Measurements from ENCODE around the gene RAPH1.

Gene RAPH1

DNA sequence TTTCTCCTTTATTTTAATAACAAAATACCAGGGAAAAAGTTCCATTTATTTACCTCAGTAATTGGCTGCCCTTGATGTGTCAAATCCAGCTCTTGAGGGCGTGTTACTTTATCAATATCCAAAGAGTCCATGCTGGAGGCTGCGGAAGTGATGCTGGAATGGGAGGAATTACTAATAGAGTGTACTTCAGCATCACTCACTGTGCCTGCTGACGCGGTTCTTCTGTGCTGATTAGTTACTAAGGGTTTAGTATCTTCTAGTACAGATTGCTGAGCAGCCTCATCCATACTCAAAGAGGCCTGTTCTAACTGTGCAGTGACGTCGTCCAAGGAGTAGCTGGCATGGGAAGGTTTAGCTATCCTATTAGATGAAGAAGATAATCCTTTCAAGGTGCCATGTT is 45.6 kb downstream of the RAPH1 start:
- DNase-seq, result no peak

DNA sequence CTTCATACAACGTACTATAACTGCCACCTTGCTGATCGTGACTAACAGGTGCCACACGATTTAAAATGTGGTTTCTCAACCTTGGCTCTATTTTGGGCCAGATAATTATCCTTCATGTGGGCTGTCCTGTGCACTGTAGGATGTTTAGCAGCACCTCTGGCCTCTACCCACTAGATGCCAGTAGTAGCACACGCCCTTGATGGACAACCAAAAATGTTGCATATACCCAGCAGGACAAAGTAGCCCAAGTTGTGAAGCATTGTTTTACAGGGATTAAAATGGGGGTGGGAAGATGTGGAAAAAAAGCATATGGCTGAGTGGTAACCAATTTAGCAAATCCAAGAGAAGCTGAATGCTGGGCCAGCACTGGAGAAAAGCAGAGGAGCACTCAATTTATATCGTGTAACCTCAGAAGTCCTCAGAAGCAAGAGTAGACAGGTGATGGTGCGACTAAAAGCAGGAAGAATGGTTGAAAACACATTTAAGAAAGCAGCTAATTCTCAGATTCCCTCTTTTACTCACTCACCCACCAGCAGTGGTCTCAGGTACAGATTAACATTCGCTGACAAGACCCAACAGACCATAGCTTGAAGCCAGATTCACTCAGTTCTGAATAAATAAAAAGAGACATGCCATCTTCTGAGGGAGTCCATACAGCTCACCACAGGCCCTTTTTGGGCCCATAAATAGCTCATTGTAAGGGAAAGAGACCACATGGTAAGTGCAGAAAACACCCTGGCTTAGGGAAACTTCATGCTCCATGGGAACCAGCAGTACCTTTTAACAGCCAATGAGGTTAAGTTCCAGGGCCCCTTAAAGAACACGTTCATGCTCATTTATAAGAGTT is 50.6 kb downstream of the RAPH1 start:
- peak; percentile 30 to 52 (median 48) for DNase-seq

DNA sequence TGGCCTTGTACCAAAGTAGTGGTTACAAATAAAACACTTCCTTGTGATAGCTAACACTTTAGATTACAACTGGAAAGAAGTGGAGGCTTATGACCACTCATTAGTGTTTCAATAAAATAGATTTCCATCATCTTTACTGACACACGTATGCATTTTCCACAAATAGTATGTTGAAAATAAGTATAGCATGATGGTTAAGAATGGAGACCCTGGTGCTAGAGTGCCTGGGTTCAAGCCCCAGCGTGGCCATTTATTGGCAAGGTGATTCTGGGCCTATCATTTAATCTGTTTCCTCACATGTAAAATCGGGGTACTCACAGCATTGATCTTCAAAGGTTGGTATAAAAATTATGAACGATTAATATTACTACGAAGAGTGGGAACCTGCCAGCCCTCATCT is 54.5 kb downstream of the RAPH1 start:
- no peak for DNase-seq

GRCh38 chr2:203476881-203477280 is 58.2 kb downstream of the RAPH1 start:
- DNase-seq, result no peak

DNA sequence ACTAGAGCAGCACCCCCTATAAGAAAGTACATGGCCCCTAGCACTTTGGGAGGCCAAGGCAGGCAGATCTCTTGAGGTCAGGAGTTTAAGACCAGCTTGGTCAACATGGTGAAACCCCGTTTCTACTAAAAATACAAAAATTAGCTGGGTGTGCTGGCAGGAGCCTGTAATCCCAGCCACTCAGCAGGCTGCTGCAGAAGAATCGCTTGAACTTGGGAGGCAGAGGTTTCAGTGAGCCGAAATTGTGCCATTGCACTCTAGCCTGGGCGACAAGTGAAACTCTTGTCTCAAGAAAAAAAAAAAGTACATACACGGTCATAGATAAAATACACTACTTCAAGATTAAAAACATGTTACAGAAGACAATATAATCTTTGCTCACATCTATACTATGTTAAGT is 63.8 kb downstream of the RAPH1 start:
- no peak for DNase-seq

- DNase-seq, result no peak
Measured at GRCh38 chr2:203470371-203470770, 64.7 kb downstream of the RAPH1 start.

GRCh38 chr2:203469546-203469945 is 65.6 kb downstream of the RAPH1 start:
- DNase-seq, result peak in 1 of 4 experiments; percentile 29

- DNase-seq, result no peak
Measured at GRCh38 chr2:203463266-203463678, 71.8 kb downstream of the RAPH1 start.

- DNase-seq, result no peak
Measured at GRCh38 chr2:203462308-203462707, 72.8 kb downstream of the RAPH1 start.

DNA sequence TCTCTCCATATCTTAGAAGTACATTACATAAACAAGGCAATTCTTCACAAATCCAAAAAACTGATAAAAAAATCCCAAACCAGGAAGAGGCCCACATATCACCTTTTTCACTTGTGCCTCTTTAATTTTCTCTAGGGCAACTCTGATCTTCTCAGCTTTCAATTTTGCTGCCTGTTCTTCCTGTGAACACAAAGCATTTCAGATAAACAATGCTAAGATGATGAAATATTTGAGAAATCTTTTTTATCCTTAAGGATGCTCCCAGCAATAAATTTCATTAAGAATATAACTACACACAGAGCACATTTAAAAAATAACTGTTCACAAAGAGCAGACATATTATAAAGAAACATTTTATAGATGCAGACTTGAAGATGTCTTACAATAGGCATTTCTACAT is 73.4 kb downstream of the RAPH1 start:
- DNase-seq, result no peak

GRCh38 chr2:203455209-203455608 is 79.9 kb downstream of the RAPH1 start:
- no peak for DNase-seq

GRCh38 chr2:203453858-203454451 is 81.1 kb downstream of the RAPH1 start:
- DNase-seq, result peak; percentile 29 to 62 (median 46)

- peak; percentile 50 to 79 (median 64) for DNase-seq
Measured at GRCh38 chr2:203451689-203452088, 83.4 kb downstream of the RAPH1 start.

DNA sequence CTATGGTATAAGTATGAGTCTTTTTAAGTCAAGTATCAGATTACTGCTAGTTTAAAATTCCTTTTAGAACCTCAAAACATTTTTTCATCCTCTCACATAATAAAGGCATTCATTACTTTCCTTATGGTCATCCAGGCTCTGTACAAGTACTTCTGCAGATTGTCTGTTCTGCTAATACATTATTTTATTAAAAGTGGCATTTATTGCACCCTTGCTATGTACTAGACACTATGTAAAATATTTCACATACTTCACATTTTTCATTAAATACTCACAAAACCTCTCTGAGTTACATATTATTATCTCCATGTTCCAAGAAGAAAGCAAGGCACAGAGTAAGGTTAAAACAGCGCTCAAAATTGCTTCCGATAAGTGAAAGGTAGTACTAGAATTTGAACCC is 84.1 kb downstream of the RAPH1 start:
- DNase-seq, result no peak

- DNase-seq, result no peak
Measured at GRCh38 chr2:203450561-203450960, 84.5 kb downstream of the RAPH1 start.

- no peak for DNase-seq
Measured at GRCh38 chr2:203446780-203447179, 88.3 kb downstream of the RAPH1 start.

- DNase-seq, result peak; percentile 11 to 57 (median 36)
Measured at GRCh38 chr2:203446071-203446481, 89.0 kb downstream of the RAPH1 start.

DNA sequence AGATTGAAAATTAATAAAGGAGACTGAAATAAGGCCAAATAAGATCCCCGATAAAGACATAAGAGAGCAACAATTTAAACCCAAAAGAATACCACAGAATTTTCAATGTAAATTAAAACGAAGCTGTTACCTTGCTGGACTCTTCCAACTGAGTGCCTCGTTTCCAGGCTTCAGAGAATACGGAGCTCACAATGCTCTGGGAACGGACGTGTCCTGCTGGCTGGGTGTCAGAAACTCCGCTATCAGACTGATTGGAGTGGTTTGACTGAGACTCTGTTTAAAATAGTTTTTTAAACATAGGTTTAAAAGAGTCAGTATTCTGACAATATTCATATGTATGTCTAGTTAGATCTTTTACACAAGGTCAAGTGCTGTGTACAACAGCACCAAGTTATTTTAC is 90.4 kb downstream of the RAPH1 start:
- DNase-seq, result no peak

- DNase-seq, result no peak
Measured at GRCh38 chr2:203442463-203442862, 92.6 kb downstream of the RAPH1 start.

DNA sequence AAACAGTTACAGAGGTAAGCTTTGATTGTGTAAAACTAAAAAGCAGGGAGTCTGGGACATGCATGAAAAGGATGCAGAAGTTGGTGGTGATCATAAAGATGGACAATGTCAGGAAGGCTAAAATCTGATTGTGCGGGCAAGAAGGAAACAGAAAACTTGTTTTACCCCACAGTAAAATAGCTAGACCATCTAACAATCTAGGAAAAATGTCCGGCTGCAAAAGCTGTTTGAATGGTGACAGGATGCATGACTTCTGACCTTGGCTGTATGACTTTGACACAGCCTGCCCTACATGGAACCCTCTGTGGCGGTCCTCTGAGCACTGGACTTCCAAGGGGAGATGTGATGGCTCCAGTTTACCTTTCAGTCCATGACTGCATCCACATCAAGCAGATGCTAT is 93.6 kb downstream of the RAPH1 start:
- DNase-seq, result no peak

DNA sequence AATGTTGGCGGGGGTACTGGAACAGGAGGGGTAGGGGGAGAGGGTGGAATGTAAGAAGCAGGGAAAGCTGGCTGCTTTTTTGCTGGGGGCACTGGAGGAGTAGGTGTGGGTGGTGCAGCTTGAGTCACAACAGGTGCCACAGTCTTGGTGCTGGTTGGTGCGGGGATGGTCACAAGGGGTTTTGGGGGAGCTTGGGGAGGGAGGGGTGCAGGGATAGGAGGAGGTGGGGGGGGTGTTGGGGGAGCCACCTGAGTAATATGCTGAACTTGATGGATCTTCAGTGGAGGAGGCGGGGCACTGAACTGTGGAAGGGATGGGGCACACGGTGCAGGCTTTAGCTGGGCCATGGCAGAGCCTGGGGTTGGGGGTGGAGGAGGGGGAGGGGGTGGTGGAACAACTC is 94.4 kb downstream of the RAPH1 start:
- no peak for DNase-seq

DNA sequence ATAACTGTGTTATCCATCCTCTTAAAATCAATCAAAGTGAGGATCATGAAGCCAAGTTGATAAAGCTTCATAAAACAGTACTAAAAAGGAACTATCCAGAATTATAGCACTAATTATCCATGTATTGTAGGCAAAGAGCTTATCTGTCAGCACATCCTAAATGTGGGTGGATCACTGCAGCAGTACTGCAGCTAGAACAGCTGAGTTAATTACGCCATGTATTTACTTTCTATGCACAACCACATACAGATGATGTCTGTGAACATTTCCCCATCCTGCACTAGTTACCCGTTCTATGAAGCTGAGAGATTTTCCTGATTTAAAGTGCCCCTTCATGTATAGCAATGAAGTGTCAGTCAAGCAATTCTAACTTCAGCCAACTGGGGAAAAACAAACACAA is 96.6 kb downstream of the RAPH1 start:
- no peak for DNase-seq

DNA sequence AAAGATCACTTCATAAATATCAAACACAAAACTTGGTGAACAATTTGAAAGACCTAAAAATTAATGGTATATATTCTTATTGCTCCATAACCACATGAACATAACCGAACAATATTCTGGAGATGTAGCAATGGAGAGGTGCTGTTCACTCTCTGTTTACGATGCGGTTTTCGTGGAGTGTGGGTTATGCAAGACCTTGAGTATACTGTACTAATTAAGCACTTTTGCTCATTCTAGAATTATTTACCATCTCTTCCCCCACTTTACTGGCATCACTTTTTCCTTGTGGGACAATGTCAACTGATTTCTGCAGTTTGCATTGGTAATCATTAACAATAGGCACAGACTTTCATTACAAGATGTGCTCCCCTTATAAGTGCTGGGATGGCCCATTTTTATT is 97.6 kb downstream of the RAPH1 start:
- no peak for DNase-seq

- DNase-seq, result no peak
Measured at GRCh38 chr2:203436496-203436895, 98.6 kb downstream of the RAPH1 start.

Measured in suppressor macrophage (primary cell).